ENCODE data around the gene GJB3.
"Not testable (repeated sequence)": the region's sequence is repeated elsewhere in the genome, so short reads cannot be mapped to it uniquely, and the experiment has no call there.

DNA sequence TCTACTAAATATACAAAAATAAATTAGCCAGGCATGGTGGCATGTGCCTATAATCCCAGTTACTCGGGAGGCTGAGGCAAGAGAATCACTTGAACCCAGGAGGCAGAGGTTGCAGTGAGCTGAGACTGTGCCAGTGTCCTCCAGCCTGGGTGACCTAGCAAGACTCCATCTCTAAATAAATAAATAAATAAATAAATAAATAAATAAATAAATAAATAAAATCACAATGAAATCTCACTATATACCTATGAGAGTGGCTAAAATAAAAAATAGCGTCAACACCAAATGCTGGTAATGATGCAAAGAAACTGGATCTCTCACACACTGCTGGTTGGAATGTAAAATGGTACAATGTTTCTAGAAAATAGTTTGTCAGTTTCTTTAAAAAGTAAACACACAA, 37.8 kb downstream of the GJB3 start:
- TF ChIP-seq, protein P1, sequence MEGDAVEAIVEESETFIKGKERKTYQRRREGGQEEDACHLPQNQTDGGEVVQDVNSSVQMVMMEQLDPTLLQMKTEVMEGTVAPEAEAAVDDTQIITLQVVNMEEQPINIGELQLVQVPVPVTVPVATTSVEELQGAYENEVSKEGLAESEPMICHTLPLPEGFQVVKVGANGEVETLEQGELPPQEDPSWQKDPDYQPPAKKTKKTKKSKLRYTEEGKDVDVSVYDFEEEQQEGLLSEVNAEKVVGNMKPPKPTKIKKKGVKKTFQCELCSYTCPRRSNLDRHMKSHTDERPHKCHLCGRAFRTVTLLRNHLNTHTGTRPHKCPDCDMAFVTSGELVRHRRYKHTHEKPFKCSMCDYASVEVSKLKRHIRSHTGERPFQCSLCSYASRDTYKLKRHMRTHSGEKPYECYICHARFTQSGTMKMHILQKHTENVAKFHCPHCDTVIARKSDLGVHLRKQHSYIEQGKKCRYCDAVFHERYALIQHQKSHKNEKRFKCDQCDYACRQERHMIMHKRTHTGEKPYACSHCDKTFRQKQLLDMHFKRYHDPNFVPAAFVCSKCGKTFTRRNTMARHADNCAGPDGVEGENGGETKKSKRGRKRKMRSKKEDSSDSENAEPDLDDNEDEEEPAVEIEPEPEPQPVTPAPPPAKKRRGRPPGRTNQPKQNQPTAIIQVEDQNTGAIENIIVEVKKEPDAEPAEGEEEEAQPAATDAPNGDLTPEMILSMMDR (optimal IDR thresholded peaks at IDR 0.05 in 1 of 3, IDR thresholded peaks at IDR 0.05 in 1 of 3, conservative IDR thresholded peaks at IDR 0.05 in 1 of 3; ENCODE audit: extremely low read depth in 1 of 3, insufficient read depth in 2 of 3, low read length in 3 of 3): not testable (repeated sequence)
- TF ChIP-seq EZH2 (IDR thresholded peaks at IDR 0.05; ENCODE audit: low read length): not testable (repeated sequence)

All from keratinocyte (primary cell).